Lower leg skin (tissue), 4 donors: ENCODE results near the gene GDPD1. TPM values are rescaled to one million over a fixed set of nuclear protein-coding genes. Genes with fewer than 3 reads are reported as not detected.

ENCODE experiments used
- DNase-seq, 2 donors: peaks; one replicate each; pipeline ENCODE4 v3.0.0-alpha.2; 2019; ENCODE audit warnings: low spot score in 2 of 2
- H3K4me3 ChIP-seq: fragments of 200-600 bp; sonication (generic); 2 replicates; pipeline ENCODE4 v1.5.1; 2017; ENCODE audit warnings: mild to moderate bottlenecking, low read depth; ENCODE audit not compliant: poor library complexity, severe bottlenecking
- POLR2A ChIP-seq, 2 donors: fragments of 450-650 bp; IDR thresholded peaks; one replicate each; pipeline ENCODE4 v1.6.1; 2016 to 2017; ENCODE audit warnings: antibody characterized with exemption in 2 of 2, mild to moderate bottlenecking in 1 of 2, moderate library complexity in 1 of 2
- WGBS, 2 donors: methylation state at CpG; one replicate each; pipeline ENCODE4 v1.1.5; 2018; 5-methylcytosine and 5-hydroxymethylcytosine counted together
- intact Hi-C: fragments of 100-400 bp; cut with DNase I; formaldehyde crosslinking; loops from one replicate; pipeline ENCODE4 v1.15.0; 2023; ENCODE audit warnings: low total_unique reads
- total RNA-seq, 4 donors: library from RNA; depleted of rRNA; stranded (reverse); fragments of >200 nt; gene quantifications; one replicate each; pipeline ENCODE4 v1.1.0, GENCODE V29; 2016
- TF ChIP-seq, protein P1 (sequence below), 3 donors: fragments of 450-650 bp; IDR thresholded peaks; one replicate each; pipeline ENCODE4 v1.5.1; 2016; ENCODE audit warnings: antibody characterized with exemption in 3 of 3, mild to moderate bottlenecking in 3 of 3, moderate library complexity in 2 of 3

The GDPD1 gene
- total RNA-seq, 4 donors from 2014 or later: 1.0 to 14.0 (median 3.8) TPM

DNA sequence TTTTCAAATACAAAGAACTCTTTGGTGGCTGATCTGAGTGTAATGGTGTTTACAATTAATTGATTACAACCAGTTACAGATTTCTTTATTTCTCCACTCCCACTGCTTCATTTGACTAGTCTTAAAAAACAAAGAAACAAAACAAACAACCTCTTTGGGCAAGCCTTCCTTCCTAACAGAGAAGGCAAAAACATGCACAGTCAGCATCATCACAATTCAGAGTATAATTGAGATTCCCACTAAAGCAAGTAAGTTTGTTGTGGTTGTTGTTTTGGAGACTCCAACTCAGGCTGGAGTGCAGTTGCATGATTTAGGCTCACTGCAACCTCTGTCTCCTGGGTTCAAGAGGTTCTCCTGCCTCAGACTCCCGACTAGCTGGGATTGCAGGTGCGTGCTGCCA is 40.4 kb downstream of the GDPD1 start:
- WGBS, 2 donors: 88% methylated on average over 2 of the region's 2 CpGs
- DNase-seq: no peak
- TF ChIP-seq POLR2A (IDR thresholded peaks at IDR 0.05): no peak
- TF ChIP-seq, protein P1, sequence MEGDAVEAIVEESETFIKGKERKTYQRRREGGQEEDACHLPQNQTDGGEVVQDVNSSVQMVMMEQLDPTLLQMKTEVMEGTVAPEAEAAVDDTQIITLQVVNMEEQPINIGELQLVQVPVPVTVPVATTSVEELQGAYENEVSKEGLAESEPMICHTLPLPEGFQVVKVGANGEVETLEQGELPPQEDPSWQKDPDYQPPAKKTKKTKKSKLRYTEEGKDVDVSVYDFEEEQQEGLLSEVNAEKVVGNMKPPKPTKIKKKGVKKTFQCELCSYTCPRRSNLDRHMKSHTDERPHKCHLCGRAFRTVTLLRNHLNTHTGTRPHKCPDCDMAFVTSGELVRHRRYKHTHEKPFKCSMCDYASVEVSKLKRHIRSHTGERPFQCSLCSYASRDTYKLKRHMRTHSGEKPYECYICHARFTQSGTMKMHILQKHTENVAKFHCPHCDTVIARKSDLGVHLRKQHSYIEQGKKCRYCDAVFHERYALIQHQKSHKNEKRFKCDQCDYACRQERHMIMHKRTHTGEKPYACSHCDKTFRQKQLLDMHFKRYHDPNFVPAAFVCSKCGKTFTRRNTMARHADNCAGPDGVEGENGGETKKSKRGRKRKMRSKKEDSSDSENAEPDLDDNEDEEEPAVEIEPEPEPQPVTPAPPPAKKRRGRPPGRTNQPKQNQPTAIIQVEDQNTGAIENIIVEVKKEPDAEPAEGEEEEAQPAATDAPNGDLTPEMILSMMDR (IDR thresholded peaks at IDR 0.05): no peak
- intact Hi-C loops: no loop called here
- no peak overlapping the region for H3K4me3 ChIP-seq

DNA sequence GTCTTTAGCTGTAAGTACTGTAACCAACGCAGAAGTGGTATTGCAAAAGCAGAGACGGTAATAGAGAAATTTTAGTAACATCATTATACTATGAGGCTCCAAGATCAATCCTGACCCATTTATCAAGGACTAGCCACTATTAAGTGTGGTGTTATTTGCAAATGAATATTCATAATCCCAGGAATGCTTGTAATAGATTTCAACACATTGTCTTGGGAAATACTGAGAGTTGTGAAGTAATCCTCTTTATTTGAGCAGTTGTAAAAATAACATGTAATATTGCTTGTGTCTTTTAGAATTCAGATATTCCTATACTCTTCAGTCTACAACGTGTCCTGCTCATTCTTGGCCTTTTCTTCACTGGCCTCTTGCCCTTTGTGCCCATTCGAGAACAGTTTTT is 46.4 kb downstream of the GDPD1 start:
- WGBS, 2 donors: 78 to 85% methylated on average over 4 of the region's 4 CpGs
- DNase-seq: no peak
- intact Hi-C loops: no loop called here
- no peak overlapping the region for H3K4me3 ChIP-seq
- TF ChIP-seq POLR2A (IDR thresholded peaks at IDR 0.05): no peak
- TF ChIP-seq, protein P1 (IDR thresholded peaks at IDR 0.05): no peak

DNA sequence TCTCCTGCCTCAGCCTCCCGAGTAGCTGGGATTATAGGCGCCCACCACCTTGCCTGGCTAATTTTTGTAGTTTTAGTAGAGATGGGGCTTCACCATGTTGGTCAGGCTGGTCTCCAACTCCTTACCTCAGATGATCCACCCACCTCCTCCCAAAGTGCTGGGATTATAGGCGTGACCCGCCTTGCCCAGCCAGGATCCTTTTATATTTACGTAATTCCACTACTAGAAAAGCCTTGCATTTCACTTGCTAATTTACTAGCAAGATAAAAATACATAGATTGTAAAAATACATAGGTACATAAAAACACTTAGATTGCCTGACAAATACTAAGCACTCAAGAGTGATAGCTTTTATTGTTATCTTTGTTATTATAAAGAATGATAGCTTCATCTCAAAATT is 47.5 kb downstream of the GDPD1 start:
- intact Hi-C loops: no loop called here
- DNase-seq: no peak
- WGBS, 2 donors: 90 to 95% methylated on average over 5 of the region's 5 CpGs
- no peak overlapping the region for H3K4me3 ChIP-seq
- TF ChIP-seq POLR2A (IDR thresholded peaks at IDR 0.05): no peak
- TF ChIP-seq, protein P1 (IDR thresholded peaks at IDR 0.05): no peak

DNA sequence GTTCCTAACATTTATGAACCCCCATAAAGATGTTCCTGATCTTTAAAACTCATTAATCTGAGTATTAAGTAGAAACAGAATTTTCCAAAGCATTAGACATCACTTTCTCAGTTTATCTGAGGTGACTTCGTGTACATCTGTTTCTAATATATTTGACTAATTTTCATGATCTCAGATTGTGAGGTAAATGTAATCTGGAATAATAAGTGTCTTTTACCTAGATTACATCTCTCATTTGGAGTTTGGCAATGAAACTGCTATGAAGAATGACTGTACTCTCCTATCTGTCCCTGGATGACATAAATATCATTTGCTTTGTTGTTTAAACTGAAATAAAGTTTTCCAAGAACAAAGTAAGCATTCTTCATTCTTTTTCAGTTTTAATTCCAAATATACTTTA is 55.3 kb downstream of the GDPD1 start:
- H3K4me3 ChIP-seq: no peak overlapping the region
- whole genome bisulfite sequencing, 2 donors: 75 to 79% methylated on average over 1 of the region's 1 CpG
- no peak for DNase-seq
- intact Hi-C loops: no loop called here
- TF ChIP-seq, protein P1 (IDR thresholded peaks at IDR 0.05): no peak

DNA sequence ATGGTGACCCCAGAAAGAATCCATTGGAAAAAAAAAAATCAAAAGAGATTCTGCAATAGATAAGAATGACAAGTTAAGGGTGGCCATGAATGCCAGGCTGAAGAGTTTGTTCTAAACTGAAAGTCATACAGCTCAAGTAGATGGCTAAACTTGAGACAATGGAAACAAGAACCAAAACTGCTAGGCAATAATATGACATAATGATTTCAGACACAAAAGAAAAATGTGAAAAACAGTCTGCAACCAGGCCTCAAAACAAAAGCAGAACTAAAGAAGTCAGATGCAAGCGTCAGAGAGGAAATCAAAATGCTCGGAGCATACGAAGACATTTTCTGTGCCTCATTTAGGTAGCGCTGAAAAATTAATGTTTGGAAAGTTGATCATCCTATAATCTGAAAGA is 56.7 kb downstream of the GDPD1 start:
- intact Hi-C loops: no loop called here
- DNase-seq: no peak
- H3K4me3 ChIP-seq: no peak overlapping the region
- WGBS, 2 donors: 87 to 88% methylated on average over 4 of the region's 4 CpGs
- no peak for TF ChIP-seq POLR2A (IDR thresholded peaks at IDR 0.05)
- TF ChIP-seq, protein P1 (IDR thresholded peaks at IDR 0.05): no peak

DNA sequence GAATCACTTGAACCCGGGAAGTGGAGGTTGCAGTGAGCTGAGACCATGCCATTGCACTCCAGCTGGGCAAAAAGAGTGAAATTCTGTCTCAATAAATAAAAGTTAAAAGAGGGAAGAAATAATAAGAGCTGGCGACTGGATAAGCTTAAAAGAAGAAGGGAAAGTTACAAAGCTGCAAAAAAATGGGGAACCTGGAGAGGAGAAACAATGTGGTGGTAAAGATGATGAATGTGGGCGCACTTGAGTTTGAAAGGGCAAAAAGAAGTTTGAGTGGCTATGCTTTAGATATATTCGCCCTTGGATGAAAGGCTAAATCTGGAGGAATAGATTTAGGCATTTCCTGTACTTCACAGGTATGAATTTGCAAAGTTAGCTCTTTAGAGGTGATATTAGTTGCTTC is 58.1 kb downstream of the GDPD1 start:
- DNase-seq: no peak
- H3K4me3 ChIP-seq: no peak overlapping the region
- TF ChIP-seq, protein P1 (IDR thresholded peaks at IDR 0.05): no peak
- no peak for TF ChIP-seq POLR2A (IDR thresholded peaks at IDR 0.05)
- 81 to 89% methylated on average over 4 of the region's 4 CpGs for WGBS, 2 donors
- intact Hi-C loops: no loop called here
